ENCODE measurements around the gene SCAMP4. TPM values are rescaled to one million over a fixed set of nuclear protein-coding genes. Genes with fewer than 3 reads are reported as not detected.

SCAMP4 gene
- total and polyA plus RNA-seq, 9 of the 15 experiments (the other 6 are each of a cell fraction or from before 2014, with no cell fraction given): 0.81 to 45.9 (median 12.8) TPM

DNA sequence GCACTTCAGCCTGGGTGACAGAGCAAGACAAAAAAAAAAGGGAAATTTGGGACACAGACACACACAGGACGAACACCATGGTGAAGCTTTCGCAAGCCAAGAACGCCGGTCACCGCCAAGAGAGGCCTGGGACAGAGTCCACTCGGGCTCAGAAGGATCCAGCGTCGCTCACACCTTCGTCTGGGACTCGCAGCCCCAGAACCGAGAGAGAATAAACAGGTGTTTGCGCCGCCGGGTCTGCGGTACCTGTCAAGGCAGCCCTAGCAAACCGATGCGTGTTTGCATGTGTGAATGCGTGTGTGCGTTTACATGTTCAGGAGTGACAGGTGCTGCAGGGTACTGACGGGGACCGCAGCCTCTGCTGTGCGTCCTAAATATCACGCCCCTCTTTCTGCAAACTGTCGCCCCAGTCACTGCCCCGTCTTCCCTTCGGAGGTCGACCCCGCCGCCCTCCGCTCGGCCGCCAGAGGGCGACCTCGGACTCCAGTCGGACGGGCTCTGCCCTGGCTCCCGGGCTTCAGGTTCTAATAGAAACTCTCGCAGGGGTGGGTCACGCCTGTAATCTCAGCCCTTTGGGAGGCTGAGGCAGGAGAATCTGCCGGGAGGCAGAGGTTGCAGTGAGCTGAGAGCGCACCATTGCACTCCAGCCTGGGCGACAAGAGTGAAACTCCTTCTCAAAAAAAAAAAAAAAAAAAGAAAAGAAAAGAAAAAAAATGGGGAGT lies 24.0 kb downstream of the SCAMP4 start (continued):
- TF ChIP-seq ZHX1 (conservative IDR thresholded peaks at IDR 0.05; ENCODE audit: low read length) (no peak), HDAC2 (IDR thresholded peaks at IDR 0.05) (no peak), CC2D1A (IDR thresholded peaks at IDR 0.05) (peak; percentile 31; the same call in 1 of the 2 replicates), PYGO2 (tag; IDR thresholded peaks at IDR 0.05) (no peak), XRCC4 (IDR thresholded peaks at IDR 0.05; ENCODE audit: extremely low read depth, insufficient read depth, insufficient read length) (no peak), DLX4 (CRISPR knock-in tag; IDR thresholded peaks at IDR 0.05) (no peak), ZBED1 (IDR thresholded peaks at IDR 0.05) (no peak), RAD51 (IDR thresholded peaks at IDR 0.05; ENCODE audit: borderline replicate concordance, low read depth) (no peak), ZNF133 (CRISPR knock-in tag; IDR thresholded peaks at IDR 0.05) (no peak), NR0B1 (IDR thresholded peaks at IDR 0.05; ENCODE audit: partially characterized antibody) (no peak), ZNF41 (CRISPR knock-in tag; conservative IDR thresholded peaks at IDR 0.05) (no peak), RB1 (IDR thresholded peaks at IDR 0.05; ENCODE audit: low read depth) (peak; percentile 83), CHD4 (IDR thresholded peaks at IDR 0.05; ENCODE audit: insufficient read depth, insufficient replicate concordance, low read depth, low read length, poor library complexity, severe bottlenecking) (no peak), ELF2 (CRISPR knock-in tag; IDR thresholded peaks at IDR 0.05) (no peak)
- TF ChIP-seq, protein P1, sequence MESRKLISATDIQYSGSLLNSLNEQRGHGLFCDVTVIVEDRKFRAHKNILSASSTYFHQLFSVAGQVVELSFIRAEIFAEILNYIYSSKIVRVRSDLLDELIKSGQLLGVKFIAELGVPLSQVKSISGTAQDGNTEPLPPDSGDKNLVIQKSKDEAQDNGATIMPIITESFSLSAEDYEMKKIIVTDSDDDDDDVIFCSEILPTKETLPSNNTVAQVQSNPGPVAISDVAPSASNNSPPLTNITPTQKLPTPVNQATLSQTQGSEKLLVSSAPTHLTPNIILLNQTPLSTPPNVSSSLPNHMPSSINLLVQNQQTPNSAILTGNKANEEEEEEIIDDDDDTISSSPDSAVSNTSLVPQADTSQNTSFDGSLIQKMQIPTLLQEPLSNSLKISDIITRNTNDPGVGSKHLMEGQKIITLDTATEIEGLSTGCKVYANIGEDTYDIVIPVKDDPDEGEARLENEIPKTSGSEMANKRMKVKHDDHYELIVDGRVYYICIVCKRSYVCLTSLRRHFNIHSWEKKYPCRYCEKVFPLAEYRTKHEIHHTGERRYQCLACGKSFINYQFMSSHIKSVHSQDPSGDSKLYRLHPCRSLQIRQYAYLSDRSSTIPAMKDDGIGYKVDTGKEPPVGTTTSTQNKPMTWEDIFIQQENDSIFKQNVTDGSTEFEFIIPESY (CRISPR knock-in tag; IDR thresholded peaks at IDR 0.05): 0 out of 2 replicates have a peak, but pooled peaks have one; percentile 53
- TF ChIP-seq, protein P2, sequence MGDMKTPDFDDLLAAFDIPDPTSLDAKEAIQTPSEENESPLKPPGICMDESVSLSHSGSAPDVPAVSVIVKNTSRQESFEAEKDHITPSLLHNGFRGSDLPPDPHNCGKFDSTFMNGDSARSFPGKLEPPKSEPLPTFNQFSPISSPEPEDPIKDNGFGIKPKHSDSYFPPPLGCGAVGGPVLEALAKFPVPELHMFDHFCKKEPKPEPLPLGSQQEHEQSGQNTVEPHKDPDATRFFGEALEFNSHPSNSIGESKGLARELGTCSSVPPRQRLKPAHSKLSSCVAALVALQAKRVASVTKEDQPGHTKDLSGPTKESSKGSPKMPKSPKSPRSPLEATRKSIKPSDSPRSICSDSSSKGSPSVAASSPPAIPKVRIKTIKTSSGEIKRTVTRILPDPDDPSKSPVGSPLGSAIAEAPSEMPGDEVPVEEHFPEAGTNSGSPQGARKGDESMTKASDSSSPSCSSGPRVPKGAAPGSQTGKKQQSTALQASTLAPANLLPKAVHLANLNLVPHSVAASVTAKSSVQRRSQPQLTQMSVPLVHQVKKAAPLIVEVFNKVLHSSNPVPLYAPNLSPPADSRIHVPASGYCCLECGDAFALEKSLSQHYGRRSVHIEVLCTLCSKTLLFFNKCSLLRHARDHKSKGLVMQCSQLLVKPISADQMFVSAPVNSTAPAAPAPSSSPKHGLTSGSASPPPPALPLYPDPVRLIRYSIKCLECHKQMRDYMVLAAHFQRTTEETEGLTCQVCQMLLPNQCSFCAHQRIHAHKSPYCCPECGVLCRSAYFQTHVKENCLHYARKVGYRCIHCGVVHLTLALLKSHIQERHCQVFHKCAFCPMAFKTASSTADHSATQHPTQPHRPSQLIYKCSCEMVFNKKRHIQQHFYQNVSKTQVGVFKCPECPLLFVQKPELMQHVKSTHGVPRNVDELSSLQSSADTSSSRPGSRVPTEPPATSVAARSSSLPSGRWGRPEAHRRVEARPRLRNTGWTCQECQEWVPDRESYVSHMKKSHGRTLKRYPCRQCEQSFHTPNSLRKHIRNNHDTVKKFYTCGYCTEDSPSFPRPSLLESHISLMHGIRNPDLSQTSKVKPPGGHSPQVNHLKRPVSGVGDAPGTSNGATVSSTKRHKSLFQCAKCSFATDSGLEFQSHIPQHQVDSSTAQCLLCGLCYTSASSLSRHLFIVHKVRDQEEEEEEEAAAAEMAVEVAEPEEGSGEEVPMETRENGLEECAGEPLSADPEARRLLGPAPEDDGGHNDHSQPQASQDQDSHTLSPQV (IDR thresholded peaks at IDR 0.05): no peak
- TF ChIP-seq, protein P3, sequence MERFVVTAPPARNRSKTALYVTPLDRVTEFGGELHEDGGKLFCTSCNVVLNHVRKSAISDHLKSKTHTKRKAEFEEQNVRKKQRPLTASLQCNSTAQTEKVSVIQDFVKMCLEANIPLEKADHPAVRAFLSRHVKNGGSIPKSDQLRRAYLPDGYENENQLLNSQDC (CRISPR knock-in tag; IDR thresholded peaks at IDR 0.05): no peak

Measured in K562 (cell line).